Measurements from ENCODE around the gene PSG5.
"Not testable (repeated sequence)": the region's sequence is repeated elsewhere in the genome, so short reads cannot be mapped to it uniquely, and the experiment has no call there.

PSG5 gene

DNA sequence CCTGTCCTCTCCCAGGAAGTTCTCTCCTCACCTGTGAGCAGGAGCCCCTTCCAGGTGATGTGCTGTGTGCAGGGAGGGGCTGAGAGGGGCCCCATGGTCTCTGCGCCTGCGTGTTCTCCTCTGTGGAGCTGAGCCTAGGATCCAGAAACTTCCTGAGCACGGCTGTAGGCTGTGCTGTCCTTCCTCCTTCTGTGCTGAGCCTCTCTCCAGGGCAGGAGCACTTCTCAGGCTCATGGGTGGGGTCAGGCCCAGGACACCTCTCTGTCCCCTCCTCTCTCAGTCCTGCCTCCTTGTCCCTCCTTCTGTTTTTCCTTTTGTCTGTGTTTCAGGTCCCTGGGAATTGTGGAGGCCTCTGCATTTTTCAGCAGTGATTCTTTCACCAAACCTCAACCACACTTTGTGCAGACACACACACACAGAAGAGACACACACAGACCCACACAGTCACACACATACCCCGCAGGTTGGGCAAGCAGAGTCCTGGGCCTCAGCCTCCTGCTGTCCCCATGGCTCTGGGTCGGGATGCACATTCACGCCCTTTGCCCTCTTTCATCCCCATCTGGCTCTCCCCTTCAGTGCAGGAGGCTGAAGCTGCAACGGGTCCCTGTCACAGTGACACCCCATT, at the start of gene PSG5:
Gene PSG5 (minus strand): TSS at position 226 of the 625 bp plus-strand sequence. CDS start 131 bp downstream, at position 95.
- H3K36me3 Mint-ChIP-seq (ENCODE audit: low read depth); H3K4me3 Mint-ChIP-seq; H3K27me3 Mint-ChIP-seq (ENCODE audit: low read depth); H3K27ac Mint-ChIP-seq; H3K4me1 Mint-ChIP-seq: not testable (repeated sequence)
- peaks cover 40% of the 10 kb centered on the region for H3K9me3 Mint-ChIP-seq

GRCh38 chr19:43235686-43236085, 49.4 kb upstream of the PSG5 start:
- H3K4me1 Mint-ChIP-seq; H3K36me3 Mint-ChIP-seq (ENCODE audit: low read depth); H3K27me3 Mint-ChIP-seq (ENCODE audit: low read depth); H3K4me3 Mint-ChIP-seq; H3K27ac Mint-ChIP-seq: not testable (repeated sequence)
- peaks cover 14% of the 10 kb centered on the region for H3K9me3 Mint-ChIP-seq

DNA sequence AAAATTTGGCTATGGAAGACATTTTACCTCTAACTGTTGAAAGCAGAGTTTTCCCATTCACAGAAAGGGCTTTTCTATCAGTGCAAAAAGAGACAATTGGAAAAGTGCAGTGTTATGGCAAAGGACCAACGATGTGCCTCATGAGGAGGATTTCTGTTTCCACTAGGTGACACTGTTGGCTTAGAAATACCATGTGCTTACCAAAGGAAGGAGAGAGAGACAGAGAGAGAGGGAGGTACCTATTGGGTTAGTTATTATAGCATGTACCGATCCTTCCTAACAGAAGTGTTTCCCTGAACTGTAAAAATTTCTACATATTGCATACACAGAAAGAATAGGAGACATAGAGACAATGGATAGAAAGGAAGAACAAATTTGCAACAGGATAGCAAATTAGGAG, 43.0 kb upstream of the PSG5 start:
- Mint-ChIP-seq H3K27ac (no peak overlapping the region), H3K4me1 (no peaks in the 10 kb centered on the region), H3K27me3 (ENCODE audit: low read depth) (no peaks in the 10 kb centered on the region), H3K36me3 (ENCODE audit: low read depth) (no peaks in the 10 kb centered on the region), H3K4me3 (no peak overlapping the region), H3K9me3 (peaks cover 10% of the 10 kb centered on the region)
- TF ChIP-seq, protein P1, sequence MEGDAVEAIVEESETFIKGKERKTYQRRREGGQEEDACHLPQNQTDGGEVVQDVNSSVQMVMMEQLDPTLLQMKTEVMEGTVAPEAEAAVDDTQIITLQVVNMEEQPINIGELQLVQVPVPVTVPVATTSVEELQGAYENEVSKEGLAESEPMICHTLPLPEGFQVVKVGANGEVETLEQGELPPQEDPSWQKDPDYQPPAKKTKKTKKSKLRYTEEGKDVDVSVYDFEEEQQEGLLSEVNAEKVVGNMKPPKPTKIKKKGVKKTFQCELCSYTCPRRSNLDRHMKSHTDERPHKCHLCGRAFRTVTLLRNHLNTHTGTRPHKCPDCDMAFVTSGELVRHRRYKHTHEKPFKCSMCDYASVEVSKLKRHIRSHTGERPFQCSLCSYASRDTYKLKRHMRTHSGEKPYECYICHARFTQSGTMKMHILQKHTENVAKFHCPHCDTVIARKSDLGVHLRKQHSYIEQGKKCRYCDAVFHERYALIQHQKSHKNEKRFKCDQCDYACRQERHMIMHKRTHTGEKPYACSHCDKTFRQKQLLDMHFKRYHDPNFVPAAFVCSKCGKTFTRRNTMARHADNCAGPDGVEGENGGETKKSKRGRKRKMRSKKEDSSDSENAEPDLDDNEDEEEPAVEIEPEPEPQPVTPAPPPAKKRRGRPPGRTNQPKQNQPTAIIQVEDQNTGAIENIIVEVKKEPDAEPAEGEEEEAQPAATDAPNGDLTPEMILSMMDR (IDR thresholded peaks at IDR 0.05; ENCODE audit: unreplicated experiment in 3 of 3), result no peak

DNA sequence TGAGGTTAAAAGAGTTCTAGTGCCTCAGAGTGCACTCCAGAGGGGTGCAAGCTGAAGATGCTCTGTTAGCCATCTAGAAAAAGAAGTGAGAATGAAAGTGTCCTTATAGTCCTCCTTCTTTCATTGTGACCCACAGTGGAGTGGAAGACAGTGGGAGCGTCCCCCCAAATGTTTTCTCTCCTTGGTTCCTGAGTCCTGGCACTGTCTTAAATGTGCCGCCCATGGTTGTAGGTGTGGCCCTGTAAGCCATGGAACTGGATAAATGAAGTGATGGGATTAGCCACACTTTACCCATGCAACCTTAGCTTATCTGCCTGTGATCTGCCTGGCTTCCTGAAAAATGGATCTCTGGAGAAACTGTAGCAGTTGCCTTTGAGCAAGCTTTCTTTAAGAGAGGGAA, 42.4 kb upstream of the PSG5 start:
- not testable (repeated sequence) for H3K27ac Mint-ChIP-seq; H3K4me3 Mint-ChIP-seq; H3K27me3 Mint-ChIP-seq (ENCODE audit: low read depth); H3K4me1 Mint-ChIP-seq; H3K36me3 Mint-ChIP-seq (ENCODE audit: low read depth)
- peaks cover 10% of the 10 kb centered on the region for H3K9me3 Mint-ChIP-seq

DNA sequence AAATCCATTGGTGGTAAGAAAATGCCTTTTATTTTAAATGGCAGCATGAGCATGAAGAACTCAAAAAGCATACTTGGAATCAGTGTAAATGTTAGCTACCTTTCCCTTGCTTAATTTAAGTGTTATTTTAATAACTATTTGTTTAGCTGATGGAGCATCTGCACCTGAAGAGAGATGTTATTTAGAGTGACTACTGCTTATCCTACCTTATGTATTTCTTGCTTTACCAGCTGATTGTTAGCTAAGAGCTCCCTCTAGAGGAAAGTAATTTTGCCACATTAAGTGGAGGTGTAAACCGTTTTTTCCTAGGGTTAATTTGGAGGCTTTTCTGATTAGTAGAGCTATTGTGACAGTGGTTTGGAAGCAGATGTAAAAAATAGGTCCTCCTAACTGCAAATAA, 40.6 kb upstream of the PSG5 start:
- H3K4me1 Mint-ChIP-seq; H3K4me3 Mint-ChIP-seq; H3K27me3 Mint-ChIP-seq (ENCODE audit: low read depth); H3K36me3 Mint-ChIP-seq (ENCODE audit: low read depth); H3K27ac Mint-ChIP-seq: not testable (repeated sequence)
- peaks cover 13% of the 10 kb centered on the region for H3K9me3 Mint-ChIP-seq

GRCh38 chr19:43224855-43225253, 38.5 kb upstream of the PSG5 start:
- no peak overlapping the region for H3K4me3 Mint-ChIP-seq
- TF ChIP-seq, protein P1 (IDR thresholded peaks at IDR 0.05; ENCODE audit: unreplicated experiment in 3 of 3), result no peak
- H3K27ac Mint-ChIP-seq, result no peak overlapping the region
- H3K36me3 Mint-ChIP-seq (ENCODE audit: low read depth), result no peaks in the 10 kb centered on the region
- peaks cover 19% of the 10 kb centered on the region for H3K9me3 Mint-ChIP-seq
- no peaks in the 10 kb centered on the region for H3K4me1 Mint-ChIP-seq
- no peaks in the 10 kb centered on the region for H3K27me3 Mint-ChIP-seq (ENCODE audit: low read depth)

DNA sequence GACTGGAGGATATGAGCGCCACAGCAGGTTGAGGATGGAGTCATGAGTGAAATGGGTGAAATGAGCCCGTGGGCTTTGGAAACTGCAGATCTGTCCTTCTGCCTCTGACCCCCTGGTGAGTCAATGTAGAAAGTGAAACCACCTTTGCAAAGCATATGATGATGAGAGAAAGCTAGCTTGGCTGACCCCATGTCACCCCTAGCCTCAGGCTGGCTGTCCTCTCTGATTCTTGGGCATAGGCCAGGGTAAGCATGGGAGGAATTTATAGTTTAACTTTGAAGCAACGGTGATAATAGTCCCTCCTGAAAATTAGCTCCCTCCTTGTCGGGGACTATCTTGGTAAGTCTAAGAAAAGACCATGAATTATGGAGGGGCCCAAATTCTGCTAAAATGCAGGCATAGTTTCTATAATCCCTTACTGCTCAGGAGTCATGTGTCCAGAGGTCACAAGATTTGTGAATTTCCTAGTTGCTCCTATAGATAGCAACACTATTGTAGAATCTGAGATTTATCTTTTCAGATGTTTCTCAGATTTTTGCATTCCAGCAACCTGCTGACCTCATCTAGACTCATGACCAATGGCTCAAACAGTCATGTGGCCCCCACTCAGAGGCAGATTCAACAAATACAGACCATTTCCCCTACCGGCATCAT, 38.0 kb upstream of the PSG5 start:
- H3K9me3 Mint-ChIP-seq, result peaks cover 16% of the 10 kb centered on the region
- not testable (repeated sequence) for H3K27ac Mint-ChIP-seq; H3K4me1 Mint-ChIP-seq; H3K36me3 Mint-ChIP-seq (ENCODE audit: low read depth); H3K27me3 Mint-ChIP-seq (ENCODE audit: low read depth); H3K4me3 Mint-ChIP-seq

DNA sequence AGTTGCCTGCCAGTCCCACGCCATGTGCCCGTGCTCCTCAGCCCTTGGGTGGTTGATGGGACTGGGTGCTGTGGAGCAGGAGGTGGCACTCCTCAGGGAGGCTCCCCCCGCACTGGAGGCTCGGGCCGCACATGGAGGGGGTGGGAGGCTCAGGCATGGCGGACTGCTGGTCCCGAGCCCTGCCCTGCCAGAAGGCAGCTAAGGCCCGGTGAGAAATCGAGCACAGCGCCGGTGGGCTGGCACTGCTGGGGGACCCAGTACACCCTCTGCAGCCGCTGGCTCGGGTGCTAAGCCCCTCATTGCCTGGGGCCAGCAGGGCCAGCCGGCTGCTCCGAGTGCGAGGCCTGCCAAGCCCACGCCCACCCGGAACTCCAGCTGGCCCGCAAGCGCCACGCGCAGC, 35.6 kb upstream of the PSG5 start:
- H3K36me3 Mint-ChIP-seq (ENCODE audit: low read depth); H3K27me3 Mint-ChIP-seq (ENCODE audit: low read depth); H3K4me1 Mint-ChIP-seq; H3K27ac Mint-ChIP-seq; H3K4me3 Mint-ChIP-seq: not testable (repeated sequence)
- H3K9me3 Mint-ChIP-seq, result peaks cover 11% of the 10 kb centered on the region

DNA sequence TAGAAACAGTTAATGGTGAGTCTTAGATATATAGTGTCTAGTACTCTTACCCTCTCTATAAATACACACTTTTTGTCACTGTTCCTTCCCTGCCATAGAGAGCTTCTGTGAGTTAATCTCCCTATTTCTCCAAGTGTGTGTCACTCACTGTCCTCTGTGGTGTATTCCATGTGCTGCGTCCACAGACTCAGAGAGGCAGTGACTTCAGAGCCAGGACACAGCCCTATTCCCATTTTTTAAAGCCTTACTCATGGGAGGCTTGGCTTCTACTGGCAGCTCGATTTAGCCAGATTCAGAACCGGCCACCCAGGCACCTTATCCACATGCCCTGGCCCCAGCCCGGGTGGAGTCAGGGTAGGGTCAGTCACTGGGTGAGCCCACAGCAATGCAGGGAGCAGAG, 32.8 kb upstream of the PSG5 start:
- not testable (repeated sequence) for H3K27me3 Mint-ChIP-seq (ENCODE audit: low read depth)

GRCh38 chr19:43215881-43216280, 29.5 kb upstream of the PSG5 start:
- H3K27me3 Mint-ChIP-seq (ENCODE audit: low read depth); H3K9me3 Mint-ChIP-seq; H3K4me3 Mint-ChIP-seq; H3K4me1 Mint-ChIP-seq; H3K36me3 Mint-ChIP-seq (ENCODE audit: low read depth); H3K27ac Mint-ChIP-seq: not testable (repeated sequence)

More for the DNA sequence above, 32.8 kb upstream of the PSG5 start:
- H3K9me3 Mint-ChIP-seq, result peaks cover 17% of the 10 kb centered on the region
- H3K4me3 Mint-ChIP-seq; H3K4me1 Mint-ChIP-seq; H3K27ac Mint-ChIP-seq; H3K36me3 Mint-ChIP-seq (ENCODE audit: low read depth): not testable (repeated sequence)

Data from nephron (organoid).